Measurements from ENCODE around the gene EYA4.

EYA4 gene

DNA sequence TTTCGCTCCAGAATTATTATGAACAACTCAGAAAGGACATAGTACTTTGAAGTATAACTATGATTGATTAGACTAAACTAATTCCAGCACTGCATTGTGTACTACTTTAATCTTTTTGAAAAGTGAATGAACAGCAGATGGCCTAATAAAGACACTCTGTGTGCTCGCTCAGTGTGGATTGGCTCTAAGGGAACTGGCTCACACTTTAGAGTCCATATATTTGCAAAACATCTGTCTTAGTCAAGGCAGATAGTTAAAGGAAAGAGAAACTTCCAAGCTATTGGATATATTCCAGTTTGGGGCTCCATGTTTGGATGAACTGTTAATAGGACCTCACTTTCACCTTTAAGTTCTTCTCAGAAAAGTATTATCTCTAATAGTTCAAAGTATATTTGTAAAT, 218.9 kb downstream of the EYA4 start:
- TF ChIP-seq, protein P1, sequence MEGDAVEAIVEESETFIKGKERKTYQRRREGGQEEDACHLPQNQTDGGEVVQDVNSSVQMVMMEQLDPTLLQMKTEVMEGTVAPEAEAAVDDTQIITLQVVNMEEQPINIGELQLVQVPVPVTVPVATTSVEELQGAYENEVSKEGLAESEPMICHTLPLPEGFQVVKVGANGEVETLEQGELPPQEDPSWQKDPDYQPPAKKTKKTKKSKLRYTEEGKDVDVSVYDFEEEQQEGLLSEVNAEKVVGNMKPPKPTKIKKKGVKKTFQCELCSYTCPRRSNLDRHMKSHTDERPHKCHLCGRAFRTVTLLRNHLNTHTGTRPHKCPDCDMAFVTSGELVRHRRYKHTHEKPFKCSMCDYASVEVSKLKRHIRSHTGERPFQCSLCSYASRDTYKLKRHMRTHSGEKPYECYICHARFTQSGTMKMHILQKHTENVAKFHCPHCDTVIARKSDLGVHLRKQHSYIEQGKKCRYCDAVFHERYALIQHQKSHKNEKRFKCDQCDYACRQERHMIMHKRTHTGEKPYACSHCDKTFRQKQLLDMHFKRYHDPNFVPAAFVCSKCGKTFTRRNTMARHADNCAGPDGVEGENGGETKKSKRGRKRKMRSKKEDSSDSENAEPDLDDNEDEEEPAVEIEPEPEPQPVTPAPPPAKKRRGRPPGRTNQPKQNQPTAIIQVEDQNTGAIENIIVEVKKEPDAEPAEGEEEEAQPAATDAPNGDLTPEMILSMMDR (IDR thresholded peaks at IDR 0.05; ENCODE audit: extremely low read depth, missing control alignments), result no peak
- no peak for DNase-seq (ENCODE audit: low spot score)

GRCh38 chr6:133463790-133464189, 222.6 kb downstream of the EYA4 start:
- DNase-seq (ENCODE audit: low spot score), result no peak
- TF ChIP-seq, protein P1 (IDR thresholded peaks at IDR 0.05; ENCODE audit: extremely low read depth, missing control alignments), result no peak

GRCh38 chr6:133466680-133467079, 225.5 kb downstream of the EYA4 start:
- TF ChIP-seq, protein P1 (IDR thresholded peaks at IDR 0.05; ENCODE audit: extremely low read depth, missing control alignments), result no peak
- no peak for DNase-seq (ENCODE audit: low spot score)

- no peak for DNase-seq (ENCODE audit: low spot score)
- TF ChIP-seq, protein P1 (IDR thresholded peaks at IDR 0.05; ENCODE audit: extremely low read depth, missing control alignments), result no peak
Measured at GRCh38 chr6:133467231-133467981, 226.2 kb downstream of the EYA4 start.

DNA sequence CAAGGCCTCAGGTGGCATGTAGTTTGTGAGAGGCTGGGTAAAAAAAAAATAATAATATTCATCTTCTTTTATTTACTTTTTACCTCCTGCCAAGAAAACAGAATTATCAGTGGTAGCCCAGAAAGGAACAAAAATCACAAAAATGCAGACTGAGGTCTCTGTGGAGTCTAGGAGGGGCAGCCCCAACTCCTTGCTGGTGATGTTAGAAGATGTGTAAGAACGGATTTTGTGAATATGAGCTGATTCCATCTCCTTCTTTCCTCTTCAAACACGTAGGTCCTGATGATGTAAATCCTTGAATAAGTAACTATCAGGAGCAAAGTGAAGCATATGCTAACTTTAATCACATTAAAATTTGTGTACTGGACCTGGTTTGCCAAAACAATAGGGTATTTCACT, 226.8 kb downstream of the EYA4 start:
- TF ChIP-seq, protein P1 (IDR thresholded peaks at IDR 0.05; ENCODE audit: extremely low read depth, missing control alignments), result no peak
- no peak for DNase-seq (ENCODE audit: low spot score)

GRCh38 chr6:133468591-133468990, 227.4 kb downstream of the EYA4 start:
- no peak for DNase-seq (ENCODE audit: low spot score)
- TF ChIP-seq, protein P1 (IDR thresholded peaks at IDR 0.05; ENCODE audit: extremely low read depth, missing control alignments), result no peak

DNA sequence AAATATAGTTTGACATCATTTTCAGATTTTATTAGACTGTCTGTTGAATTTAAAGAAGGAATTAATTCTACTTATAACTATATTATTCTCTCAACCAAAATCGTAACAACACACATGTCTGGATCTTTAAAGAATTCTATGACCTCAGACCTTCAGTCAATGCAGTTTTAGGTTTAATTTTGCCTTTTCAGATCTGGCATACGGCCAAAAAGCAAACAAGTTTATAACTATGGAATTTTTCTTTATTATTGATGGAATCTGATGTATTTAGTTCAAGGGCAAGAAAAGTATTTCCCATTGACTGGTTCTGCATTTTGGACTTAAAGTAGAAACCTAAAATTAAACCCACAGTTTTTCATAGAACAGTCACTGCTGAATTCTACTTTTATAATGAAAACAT, 233.4 kb downstream of the EYA4 start:
- DNase-seq (ENCODE audit: low spot score), result no peak
- TF ChIP-seq, protein P1 (IDR thresholded peaks at IDR 0.05; ENCODE audit: extremely low read depth, missing control alignments), result no peak
